Activated CD4-positive, alpha-beta T cell treated with anti-CD3 and anti-CD28 coated beads for 36 hours (primary cell): ENCODE measurements around the gene NID1. TPM values are rescaled to one million over a fixed set of nuclear protein-coding genes. Genes with fewer than 3 reads are reported as not detected.
"Not testable (repeated sequence)": the region's sequence is repeated elsewhere in the genome, so short reads cannot be mapped to it uniquely, and the experiment has no call there.

Source experiments
- ATAC-seq: fragments of 200-7000 bp; cut with Tn5 transposase; one replicate; pipeline ENCODE4 v1.10.0; 2021; ENCODE audit warnings: mild to moderate bottlenecking, moderate library complexity
- CTCF ChIA-PET: fragments of 350-600 bp; sonication (Branson Sonifier 250); formaldehyde crosslinking; loops from one replicate; lab custom pipeline; 2021; ENCODE audit warnings: antibody characterized with exemption; lab: Charles Lee
- POLR2A ChIA-PET: fragments of 350-600 bp; sonication (Branson Sonifier 250); formaldehyde crosslinking; loops from one replicate; lab custom pipeline; 2021; ENCODE audit warnings: antibody characterized with exemption, inconsistent platforms; lab: Charles Lee
- DNase-seq: peaks from one replicate; pipeline ENCODE4 v3.0.0-alpha.2; 2020
- H3K27ac Mint-ChIP-seq: one replicate; pipeline ENCODE4 v1.8.0; 2021; ENCODE audit warnings: mixed read lengths
- H3K27me3 Mint-ChIP-seq: one replicate; pipeline ENCODE4 v1.8.0; 2021; ENCODE audit warnings: mixed read lengths
- H3K36me3 Mint-ChIP-seq: one replicate; pipeline ENCODE4 v1.8.0; 2021; ENCODE audit warnings: low read depth, mixed read lengths
- H3K4me1 Mint-ChIP-seq: one replicate; pipeline ENCODE4 v1.8.0; 2021; ENCODE audit warnings: mixed read lengths
- H3K4me3 Mint-ChIP-seq: one replicate; pipeline ENCODE4 v1.8.0; 2021; ENCODE audit warnings: mild to moderate bottlenecking, moderate library complexity, mixed read lengths
- H3K9me3 Mint-ChIP-seq: one replicate; pipeline ENCODE4 v1.8.0; 2021; ENCODE audit warnings: low read depth, mixed read lengths
- intact Hi-C, 2 experiments: fragments of 100-400 bp; cut with DNase I in 1 of 2; cut with micrococcal nuclease in 1 of 2; formaldehyde crosslinking; loops; one replicate each; pipeline versions ENCODE4 v1.14.2 to v1.15.1; 2022 to 2024; cut with DNase I, micrococcal nuclease
- total RNA-seq, 2 experiments: library from RNA; stranded (reverse); gene quantifications; one replicate each; pipeline ENCODE4 v1.2.3, GENCODE V29; 2021

Gene NID1
- total RNA-seq, 2 experiments from 2014 or later = 0.07 to 0.14 TPM

DNA sequence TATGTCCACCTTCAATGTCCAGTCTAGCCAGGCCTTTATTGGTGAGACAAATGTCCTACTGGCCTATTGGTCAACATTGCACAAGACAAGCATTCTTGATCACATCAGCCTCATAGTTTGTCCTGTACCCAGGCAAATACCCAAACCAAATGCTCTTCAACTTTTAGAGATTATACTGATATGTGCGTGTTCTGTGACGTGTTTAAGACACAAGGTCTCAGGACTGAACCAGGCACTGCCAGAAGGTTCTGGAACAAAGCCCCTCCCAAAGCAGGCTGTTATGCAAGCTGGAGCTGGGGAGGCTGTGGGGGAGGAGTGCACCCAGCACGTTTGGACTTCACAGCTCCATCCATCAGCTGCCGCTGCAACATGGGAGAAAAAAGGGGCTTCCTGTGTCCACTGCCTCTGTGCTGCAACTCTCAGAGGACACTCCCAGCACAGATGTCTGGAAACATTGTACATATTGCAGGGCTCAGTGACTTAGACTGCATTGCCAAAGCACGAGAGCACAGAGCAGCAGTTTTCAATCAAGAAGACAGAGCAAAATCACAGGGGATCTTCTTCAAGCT lies 45.9 kb downstream of the NID1 start:
- H3K9me3 Mint-ChIP-seq = no peaks in the 10 kb centered on the region
- no peak for ATAC-seq
- H3K4me1 Mint-ChIP-seq = no peaks in the 10 kb centered on the region
- H3K4me3 Mint-ChIP-seq = no peak overlapping the region
- no peak for DNase-seq
- ChIA-PET POLR2A (no interaction called here), CTCF (no interaction called here)
- H3K27ac Mint-ChIP-seq = no peak overlapping the region
- no peaks in the 10 kb centered on the region for H3K36me3 Mint-ChIP-seq
- intact Hi-C loops = no loop called here
- H3K27me3 Mint-ChIP-seq = no peaks in the 10 kb centered on the region

DNA sequence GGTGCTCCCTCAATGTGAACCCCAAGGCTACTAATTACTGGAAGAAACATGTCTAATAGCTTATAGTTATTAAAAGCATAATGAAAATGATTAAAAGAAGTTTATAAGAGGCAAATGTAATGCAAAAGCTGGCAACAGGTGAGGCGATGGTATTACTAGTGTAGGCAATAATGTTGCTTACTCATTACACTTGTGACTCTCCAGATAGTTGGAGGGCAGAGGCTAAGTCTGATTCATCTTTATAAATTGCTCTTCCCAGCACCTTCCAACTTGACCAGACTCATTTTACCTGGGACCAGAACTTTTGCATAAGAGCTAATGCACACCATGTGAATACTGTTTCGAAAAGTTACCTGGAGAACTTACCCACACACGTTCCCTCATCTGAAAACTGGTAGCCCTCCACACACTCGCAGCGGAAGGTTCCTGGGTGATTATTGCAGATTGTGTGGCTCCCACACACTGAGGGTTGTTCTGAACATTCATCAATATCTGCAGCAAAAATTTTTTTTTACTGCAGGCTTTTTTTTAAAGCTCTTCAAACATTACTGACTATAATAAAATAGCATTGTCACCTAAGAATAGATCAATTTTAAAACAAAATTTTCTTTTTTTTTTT lies 48.0 kb downstream of the NID1 start:
- no peaks in the 10 kb centered on the region for H3K36me3 Mint-ChIP-seq
- ATAC-seq (no peak), DNase-seq (no peak)
- intact Hi-C loops = no loop called here
- no peaks in the 10 kb centered on the region for H3K27me3 Mint-ChIP-seq
- ChIA-PET CTCF (interaction anchor here (1.5 kb wide), 1 partner anchor 45 kb away, joined by 6 read pairs; no protein-coding TSS in a partner anchor), POLR2A (no interaction called here)
- H3K4me3 Mint-ChIP-seq = no peak overlapping the region
- H3K4me1 Mint-ChIP-seq = no peaks in the 10 kb centered on the region
- no peaks in the 10 kb centered on the region for H3K9me3 Mint-ChIP-seq
- H3K27ac Mint-ChIP-seq = no peak overlapping the region

DNA sequence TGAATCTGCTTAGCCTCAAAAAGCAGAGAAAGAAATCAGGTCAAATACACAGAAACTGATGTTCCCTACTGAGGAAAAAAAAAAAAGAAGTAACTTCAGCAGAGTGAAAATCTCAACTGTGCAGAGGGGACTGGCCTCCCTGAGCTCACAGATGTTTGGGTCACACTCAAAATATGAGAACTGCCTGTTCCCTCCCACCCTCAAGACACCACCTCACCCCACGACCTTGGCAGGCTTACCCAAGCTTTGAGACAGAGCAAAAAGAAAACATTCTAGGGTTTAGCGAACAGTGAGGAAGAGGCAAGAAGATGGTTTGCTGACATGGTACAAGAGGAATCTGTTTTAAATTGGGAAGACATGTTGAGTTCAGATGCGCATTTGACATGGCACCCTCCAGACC lies 48.8 kb downstream of the NID1 start:
- no peaks in the 10 kb centered on the region for H3K4me1 Mint-ChIP-seq
- ChIA-PET POLR2A (no interaction called here), CTCF (interaction anchor here (1.0 kb wide), 1 partner anchor 44 kb away, joined by 3 read pairs; no protein-coding TSS in a partner anchor)
- no peak for ATAC-seq
- no peak for DNase-seq
- intact Hi-C loops = no loop called here
- H3K9me3 Mint-ChIP-seq = no peaks in the 10 kb centered on the region
- no peaks in the 10 kb centered on the region for H3K27me3 Mint-ChIP-seq
- H3K36me3 Mint-ChIP-seq = no peaks in the 10 kb centered on the region
- no peak overlapping the region for H3K4me3 Mint-ChIP-seq
- H3K27ac Mint-ChIP-seq = no peak overlapping the region

DNA sequence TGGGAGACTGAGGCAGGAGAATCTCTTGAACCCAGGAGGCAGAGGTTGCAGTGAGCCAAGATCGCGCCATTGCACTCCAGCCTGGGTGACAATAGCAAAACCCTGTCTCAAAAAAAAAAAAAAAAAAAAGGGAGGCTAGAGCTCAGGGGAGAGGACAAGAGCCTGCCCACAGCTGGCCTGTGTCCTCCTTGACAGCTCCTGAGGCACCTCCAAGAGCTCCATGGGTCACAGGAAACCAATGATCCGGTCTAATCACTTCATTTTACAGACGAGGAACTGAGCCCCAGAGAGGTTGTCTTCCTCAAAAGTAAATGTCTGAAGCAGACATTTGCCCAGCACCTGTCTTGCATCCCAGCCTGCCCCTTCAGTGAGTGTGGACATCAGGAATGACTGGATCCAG lies 49.4 kb downstream of the NID1 start:
- Mint-ChIP-seq H3K36me3 (no peaks in the 10 kb centered on the region), H3K27me3 (no peaks in the 10 kb centered on the region), H3K4me3 (no peak overlapping the region), H3K4me1 (no peaks in the 10 kb centered on the region), H3K9me3 (no peaks in the 10 kb centered on the region), H3K27ac (no peak overlapping the region)
- intact Hi-C loops = no loop called here
- DNase-seq = no peak
- ChIA-PET POLR2A (no interaction called here), CTCF (interaction anchor here (0.6 to 1.0 kb wide), 2 partner anchors 23 to 43 kb away, joined by 3 read pairs; no protein-coding TSS in a partner anchor)
- ATAC-seq = no peak

DNA sequence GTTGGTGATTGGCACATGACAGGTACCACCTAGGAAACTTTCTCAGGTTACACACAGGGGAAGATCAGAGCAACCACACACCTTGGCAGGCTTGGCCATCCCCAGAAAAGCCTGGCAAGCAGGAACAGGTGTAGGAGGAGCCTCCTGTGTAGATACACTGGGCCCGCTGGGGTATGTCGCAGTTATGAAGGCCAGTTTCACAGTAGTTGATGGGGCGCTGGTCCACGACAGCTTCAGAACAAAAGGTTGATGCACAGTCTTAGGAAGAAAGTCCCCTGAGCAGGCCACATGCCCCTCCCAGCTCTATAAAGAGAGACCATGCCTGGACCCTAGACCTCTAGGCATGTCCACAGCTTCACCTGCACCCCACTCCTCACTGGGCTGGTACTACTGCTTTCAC lies 51.6 kb downstream of the NID1 start:
- H3K36me3 Mint-ChIP-seq = no peaks in the 10 kb centered on the region
- POLR2A ChIA-PET = no interaction called here
- CTCF ChIA-PET = no interaction called here
- H3K27me3 Mint-ChIP-seq = no peaks in the 10 kb centered on the region
- DNase-seq = no peak
- no peaks in the 10 kb centered on the region for H3K4me1 Mint-ChIP-seq
- H3K4me3 Mint-ChIP-seq = no peak overlapping the region
- H3K9me3 Mint-ChIP-seq = no peaks in the 10 kb centered on the region
- intact Hi-C loops = no loop called here
- ATAC-seq = no peak
- H3K27ac Mint-ChIP-seq = no peak overlapping the region

DNA sequence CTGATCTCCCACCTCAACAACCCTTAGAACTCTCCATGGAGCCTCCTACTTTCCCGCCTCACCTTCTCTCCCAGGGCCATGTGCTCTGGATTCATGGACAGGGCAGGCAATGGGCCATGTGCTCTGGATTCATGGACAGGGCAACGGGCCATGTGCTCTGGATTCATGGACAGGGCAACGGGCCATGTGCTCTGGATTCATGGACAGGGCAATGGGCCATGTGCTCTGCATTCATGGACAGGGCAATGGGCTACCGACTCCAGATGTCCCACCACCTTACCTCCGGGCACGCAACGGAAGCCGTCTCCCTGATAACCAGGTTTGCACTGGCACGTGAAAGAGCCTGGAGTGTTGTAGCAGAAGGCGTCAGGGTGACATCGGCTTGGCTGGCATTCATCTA lies 53.2 kb downstream of the NID1 start:
- DNase-seq (no peak), ATAC-seq (no peak)
- Mint-ChIP-seq H3K36me3 (no peaks in the 10 kb centered on the region), H3K27ac (no peak overlapping the region), H3K9me3 (no peaks in the 10 kb centered on the region), H3K4me1 (no peaks in the 10 kb centered on the region), H3K4me3 (no peak overlapping the region), H3K27me3 (no peaks in the 10 kb centered on the region)
- ChIA-PET POLR2A (no interaction called here), CTCF (interaction anchor here (0.5 kb wide), 1 partner anchor 12 kb away, joined by 4 read pairs; no protein-coding TSS in a partner anchor)
- intact Hi-C loops = no loop called here

DNA sequence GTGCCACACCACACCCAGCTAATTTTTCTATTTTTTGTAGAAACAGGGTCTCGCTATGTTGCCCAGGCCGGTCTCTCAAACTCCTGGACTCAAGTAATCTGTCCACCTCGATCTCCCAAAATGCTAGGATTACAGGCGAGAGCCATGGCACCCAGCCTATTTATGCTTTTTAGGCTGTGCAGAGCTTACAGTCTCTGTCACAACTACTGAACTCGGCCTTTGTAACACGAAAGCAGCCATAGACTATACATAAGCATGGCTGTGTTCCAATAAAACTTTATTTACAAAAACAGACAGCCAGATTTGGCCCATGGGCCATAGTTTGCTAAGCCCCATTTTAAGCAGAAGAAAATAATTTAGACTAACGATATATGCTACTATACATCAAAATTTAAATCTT lies 54.4 kb downstream of the NID1 start:
- CTCF ChIA-PET = no interaction called here
- POLR2A ChIA-PET = interaction anchor here (0.5 kb wide), 1 partner anchor 13 kb away, joined by 8 read pairs; no protein-coding TSS in a partner anchor

DNA sequence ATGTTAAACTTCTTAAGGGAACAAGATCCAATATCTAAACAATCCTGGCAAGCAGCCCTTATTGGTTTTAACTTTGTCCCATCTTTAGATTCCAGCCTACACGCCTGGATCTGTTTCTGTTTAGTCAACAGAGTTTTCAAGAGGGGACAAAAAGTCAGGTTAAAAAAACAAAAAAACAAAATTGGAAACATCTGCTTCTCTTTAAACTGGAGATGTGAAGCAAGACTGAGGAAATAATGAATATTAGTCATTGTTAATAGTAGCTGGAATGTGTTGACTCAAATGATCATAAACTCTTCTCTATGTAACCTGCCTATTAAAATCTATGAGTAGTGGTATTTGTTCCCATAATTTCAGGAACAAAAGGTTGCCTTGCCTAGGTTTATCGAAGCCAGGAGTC lies 55.0 kb downstream of the NID1 start:
- Mint-ChIP-seq H3K4me1 (no peaks in the 10 kb centered on the region), H3K36me3 (no peaks in the 10 kb centered on the region), H3K27me3 (no peaks in the 10 kb centered on the region), H3K4me3 (no peak overlapping the region), H3K27ac (no peak overlapping the region), H3K9me3 (no peaks in the 10 kb centered on the region)
- ATAC-seq (no peak), DNase-seq (no peak)
- CTCF ChIA-PET = no interaction called here
- POLR2A ChIA-PET = no interaction called here
- intact Hi-C loops = no loop called here

More for the DNA sequence above, 54.4 kb downstream of the NID1 start:
- intact Hi-C loops = no loop called here
- Mint-ChIP-seq H3K27ac (no peak overlapping the region), H3K4me1 (no peaks in the 10 kb centered on the region), H3K27me3 (no peaks in the 10 kb centered on the region), H3K9me3 (no peaks in the 10 kb centered on the region), H3K36me3 (no peaks in the 10 kb centered on the region), H3K4me3 (no peak overlapping the region)
- DNase-seq = no peak
- ATAC-seq = no peak

DNA sequence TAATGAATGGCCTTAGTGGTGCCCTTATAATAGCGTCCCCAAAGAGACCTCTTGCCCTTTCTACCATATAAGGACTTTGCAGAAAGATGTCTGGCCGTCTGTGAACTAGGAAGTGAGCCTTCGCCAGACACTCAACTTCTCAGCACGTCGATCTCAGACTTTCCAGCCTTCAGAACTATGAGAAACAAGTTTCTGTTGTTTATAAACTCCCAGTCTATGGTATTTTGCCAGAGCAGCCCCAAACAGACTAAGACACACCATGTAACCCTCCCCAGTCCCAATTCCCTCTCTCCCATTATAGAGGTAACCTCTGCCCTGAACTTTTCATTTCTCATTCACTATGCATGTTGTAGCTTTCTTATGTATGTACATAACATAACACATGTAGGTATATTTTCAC lies 55.7 kb downstream of the NID1 start:
- ChIA-PET POLR2A (no interaction called here), CTCF (no interaction called here)
- peaks cover 1% of the 10 kb centered on the region for H3K4me1 Mint-ChIP-seq
- H3K27me3 Mint-ChIP-seq = no peaks in the 10 kb centered on the region
- H3K9me3 Mint-ChIP-seq = no peaks in the 10 kb centered on the region
- DNase-seq (no peak), ATAC-seq (no peak)
- H3K36me3 Mint-ChIP-seq = no peaks in the 10 kb centered on the region
- intact Hi-C loops = no loop called here
- H3K27ac Mint-ChIP-seq = no peak overlapping the region
- no peak overlapping the region for H3K4me3 Mint-ChIP-seq

DNA sequence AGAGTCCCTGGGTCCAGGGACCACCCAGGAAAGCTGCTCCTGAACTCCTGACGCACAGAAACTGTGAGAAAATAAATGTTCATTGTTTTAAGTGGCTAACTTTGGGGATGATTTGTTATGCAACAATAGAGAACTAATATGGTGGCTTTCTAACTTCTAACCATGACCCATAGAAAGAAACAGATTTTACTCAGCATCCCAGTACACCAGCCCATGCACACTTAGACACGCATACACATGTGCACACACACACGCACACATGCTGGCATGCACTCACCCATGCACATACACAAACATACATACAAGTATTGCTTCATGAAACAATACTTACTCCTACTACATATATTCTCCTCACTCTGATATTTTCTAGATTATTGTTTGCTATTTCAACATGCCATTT lies 57.1 kb downstream of the NID1 start:
- no peak overlapping the region for H3K4me3 Mint-ChIP-seq
- POLR2A ChIA-PET = no interaction called here
- H3K27ac Mint-ChIP-seq = no peak overlapping the region
- H3K9me3 Mint-ChIP-seq = no peaks in the 10 kb centered on the region
- DNase-seq (no peak), ATAC-seq (no peak)
- CTCF ChIA-PET = interaction anchor here (0.7 kb wide), 1 partner anchor 28 kb away, joined by 3 read pairs; no protein-coding TSS in a partner anchor
- intact Hi-C loops = no loop called here
- H3K36me3 Mint-ChIP-seq = no peaks in the 10 kb centered on the region
- H3K4me1 Mint-ChIP-seq = peaks cover 9% of the 10 kb centered on the region
- H3K27me3 Mint-ChIP-seq = no peaks in the 10 kb centered on the region

DNA sequence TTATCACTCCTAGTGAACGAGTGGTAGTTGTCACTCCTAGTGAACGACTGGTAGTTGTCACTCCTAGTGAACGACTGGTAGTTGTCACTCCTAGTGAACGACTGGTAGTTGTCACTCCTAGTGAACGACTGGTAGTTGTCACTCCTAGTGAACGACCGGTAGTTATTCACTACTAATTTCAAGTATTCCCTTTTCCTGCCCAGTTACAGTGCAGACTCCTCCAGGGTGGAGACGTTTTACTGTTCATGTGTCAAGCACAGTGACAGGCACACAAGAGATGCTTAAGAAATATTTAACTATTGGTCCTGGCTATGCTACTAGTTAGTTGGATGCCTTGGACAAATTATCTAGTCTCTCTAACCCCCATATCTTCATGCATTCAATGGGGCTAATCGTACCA lies 61.8 kb downstream of the NID1 start:
- H3K4me3 Mint-ChIP-seq, ATAC-seq, DNase-seq, H3K36me3 Mint-ChIP-seq, H3K9me3 Mint-ChIP-seq, intact Hi-C loops, H3K27me3 Mint-ChIP-seq, POLR2A ChIA-PET, H3K27ac Mint-ChIP-seq: not testable (repeated sequence)
- H3K4me1 Mint-ChIP-seq = peaks cover 46% of the 10 kb centered on the region
- CTCF ChIA-PET = interaction anchor here (0.5 to 1.0 kb wide), 3 partner anchors 148 to 1940 kb away, joined by 3 to 4 read pairs (median 3); no protein-coding TSS in a partner anchor

DNA sequence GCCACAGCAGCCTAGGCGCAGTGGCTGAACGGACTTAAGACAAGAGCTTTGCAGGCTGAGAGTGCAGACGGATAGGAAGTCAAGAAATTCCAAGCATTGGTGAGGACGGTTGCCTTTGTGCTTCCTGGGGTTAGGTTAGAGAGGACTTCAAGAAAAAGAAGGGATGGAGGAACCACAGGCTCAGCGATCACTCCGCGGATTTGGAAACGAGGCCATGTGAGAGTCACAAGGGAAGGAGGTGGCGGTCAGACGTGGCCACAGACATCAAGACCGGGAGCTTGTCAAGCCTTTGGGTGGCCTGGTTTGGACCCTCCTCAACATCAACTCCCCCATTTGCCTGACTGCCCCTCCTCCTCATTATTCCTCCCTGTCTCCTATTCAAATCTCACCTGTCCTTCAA lies 62.3 kb downstream of the NID1 start:
- intact Hi-C loops = no loop called here
- ATAC-seq = no peak

More for the DNA sequence above, 62.3 kb downstream of the NID1 start:
- Mint-ChIP-seq H3K4me3 (no peak overlapping the region), H3K4me1 (peaks cover 50% of the 10 kb centered on the region), H3K27me3 (no peaks in the 10 kb centered on the region), H3K36me3 (no peaks in the 10 kb centered on the region), H3K27ac (no peak overlapping the region), H3K9me3 (no peaks in the 10 kb centered on the region)
- ChIA-PET POLR2A (no interaction called here), CTCF (interaction anchor here (0.5 to 1.0 kb wide), 3 partner anchors 148 to 1941 kb away, joined by 3 to 4 read pairs (median 3); no protein-coding TSS in a partner anchor)
- DNase-seq = no peak
